Activated CD4-positive, alpha-beta T cell treated with anti-CD3 and anti-CD28 coated beads for 24 hours (primary cell): ENCODE measurements around the gene MSANTD7.
"Not testable (repeated sequence)": the region's sequence is repeated elsewhere in the genome, so short reads cannot be mapped to it uniquely, and the experiment has no call there.

Experiments used
- DNase-seq, 2 donors: peaks; one replicate each; pipeline ENCODE4 v3.0.0-alpha.2; 2020; ENCODE audit warnings: low read depth in 2 of 2

The MSANTD7 gene

GRCh38 chr10:14837757-14838581, at the start of gene MSANTD7, which contains the start of the genes CDNF and HSPA14:
MSANTD7 (plus strand) TSS chr10:14838306; CDS start chr10:14842285, 3,979 bp downstream.
CDNF (minus strand) TSS chr10:14838037; CDS start chr10:14837946, 91 bp downstream.
HSPA14 (plus strand) TSS chr10:14838306; CDS start chr10:14838403, 97 bp downstream.
- peak; percentile 98 to 99 for DNase-seq

GRCh38 chr10:14798636-14799035, 39.5 kb upstream of the MSANTD7 start:
- DNase-seq, result no peak

- no peak for DNase-seq
Measured at GRCh38 chr10:14800397-14800796, 37.7 kb upstream of the MSANTD7 start.

- DNase-seq, result no peak
Measured at GRCh38 chr10:14801723-14802122, 36.4 kb upstream of the MSANTD7 start.

GRCh38 chr10:14803827-14804226, 34.3 kb upstream of the MSANTD7 start:
- no peak for DNase-seq

- DNase-seq, result no peak
Measured at GRCh38 chr10:14806318-14806717, 31.8 kb upstream of the MSANTD7 start.

GRCh38 chr10:14810969-14811953, 26.8 kb upstream of the MSANTD7 start:
- no peak for DNase-seq

- no peak for DNase-seq
Measured at GRCh38 chr10:14812271-14812670, 25.8 kb upstream of the MSANTD7 start.

- DNase-seq, result no peak
Measured at GRCh38 chr10:14815681-14816080, 22.4 kb upstream of the MSANTD7 start.

GRCh38 chr10:14816717-14817116, 21.4 kb upstream of the MSANTD7 start:
- not testable (repeated sequence) for DNase-seq

GRCh38 chr10:14820010-14820774, 17.9 kb upstream of the MSANTD7 start:
- DNase-seq, result no peak

- no peak for DNase-seq
Measured at GRCh38 chr10:14820775-14821154, 17.3 kb upstream of the MSANTD7 start.

- no peak for DNase-seq
Measured at GRCh38 chr10:14821635-14822375, 16.3 kb upstream of the MSANTD7 start.

GRCh38 chr10:14822879-14823755, 15.0 kb upstream of the MSANTD7 start:
- DNase-seq, result peak; percentile 19 to 21

GRCh38 chr10:14823966-14824365, 14.1 kb upstream of the MSANTD7 start:
- DNase-seq, result no peak

GRCh38 chr10:14826076-14826829, 11.9 kb upstream of the MSANTD7 start:
- no peak for DNase-seq

- DNase-seq, result no peak
Measured at GRCh38 chr10:14833106-14833505, 5.0 kb upstream of the MSANTD7 start.

- DNase-seq, result no peak
Measured at GRCh38 chr10:14836208-14836607, 1.9 kb upstream of the MSANTD7 start.
